ENCODE results near the gene BHLHA15. TPM values are rescaled to one million over a fixed set of nuclear protein-coding genes. Genes with fewer than 3 reads are reported as not detected.

Gene BHLHA15
- polyA plus RNA-seq, 3 donors = not detected

DNA sequence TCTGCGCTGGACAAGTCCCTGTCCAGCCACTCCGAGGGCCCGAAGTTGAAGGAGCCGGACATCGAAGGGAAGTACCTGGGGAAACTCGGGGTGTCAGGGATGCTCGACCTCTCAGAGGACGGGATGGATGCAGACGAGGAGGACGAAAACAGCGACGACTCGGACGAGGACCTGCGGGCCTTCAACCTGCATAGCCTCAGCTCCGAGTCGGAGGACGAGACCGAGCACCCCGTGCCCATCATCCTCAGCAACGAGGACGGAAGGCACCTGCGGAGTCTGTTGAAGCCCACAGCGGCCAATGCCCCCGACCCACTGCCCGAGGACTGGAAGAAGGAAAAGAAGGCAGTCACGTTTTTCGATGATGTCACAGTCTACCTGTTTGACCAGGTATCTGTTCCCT, 17.1 kb upstream of the BHLHA15 start:
- WGBS (ENCODE audit: insufficient coverage) = 99% methylated on average over 23 of the region's 28 CpGs
- no peak overlapping the region for H3K9ac ChIP-seq (ENCODE audit: insufficient read depth, low read length, poor library complexity, severe bottlenecking)

DNA sequence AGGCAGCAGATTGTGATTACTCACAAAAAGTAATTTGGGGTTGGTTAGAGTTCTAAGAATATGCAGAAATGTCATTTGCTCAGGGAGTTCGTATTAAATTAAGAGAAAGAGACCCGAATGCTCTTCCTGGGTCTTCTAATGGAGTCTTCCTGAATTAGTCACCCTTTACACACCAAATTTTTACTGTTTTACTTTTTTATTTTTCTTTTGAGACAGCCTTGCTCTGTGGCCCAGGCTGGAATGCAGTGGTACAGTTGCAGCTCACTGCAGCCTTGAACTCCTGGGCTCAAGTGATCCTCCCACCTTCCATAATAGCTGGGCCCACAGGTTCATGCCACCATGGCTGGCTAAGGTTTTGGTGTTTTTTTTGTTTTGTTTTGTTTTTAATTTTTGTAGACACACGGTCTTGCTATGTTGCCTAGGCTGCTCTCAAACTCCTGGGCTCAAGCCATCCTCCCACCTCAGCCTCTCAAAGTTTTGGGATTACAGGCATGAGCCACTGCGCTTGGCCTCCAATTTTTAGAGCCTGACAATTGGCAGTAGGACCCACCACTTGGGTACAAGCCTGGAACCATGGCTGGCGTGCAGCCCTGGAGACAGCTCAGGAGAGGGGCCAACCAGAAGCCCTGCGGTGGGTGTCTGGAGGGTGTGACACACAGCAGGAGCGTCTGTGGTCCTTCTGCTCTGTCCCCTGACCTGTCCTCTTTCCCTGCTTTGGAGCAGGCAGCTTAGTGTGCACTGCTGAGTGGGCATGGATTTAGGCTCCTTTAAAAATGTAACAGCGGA, 16.4 kb upstream of the BHLHA15 start:
- Histone ChIP-seq H2AFZ (ENCODE audit: insufficient read depth, low read depth, low read length, poor library complexity, severe bottlenecking) (no peak overlapping the region), H3K4me1 (ENCODE audit: control insufficient read depth in 1 of 2, insufficient read depth in 2 of 2, low read length in 2 of 2) (no peaks in the 10 kb centered on the region), H3K4me2 (replicated peaks; ENCODE audit: extremely low read depth, low read length, poor library complexity, severe bottlenecking) (no peak overlapping the region), H3K4me3 (replicated peaks in 1 of 3; ENCODE audit: low read depth in 2 of 3, low read length in 3 of 3) (no peak overlapping the region), H3K27me3 (ENCODE audit: control insufficient read depth in 2 of 2, insufficient read depth in 2 of 2, low read length in 2 of 2) (no peaks in the 10 kb centered on the region), H3K79me2 (ENCODE audit: insufficient read depth, low read length) (no peaks in the 10 kb centered on the region), H4K20me1 (ENCODE audit: insufficient read depth, low read length) (peaks cover 37% of the 10 kb centered on the region), H3K9ac (ENCODE audit: insufficient read depth, low read length, poor library complexity, severe bottlenecking) (no peak overlapping the region), H3K36me3 (replicated peaks in 1 of 2; ENCODE audit: control insufficient read depth in 1 of 2, insufficient read depth in 2 of 2, low read length in 2 of 2) (peaks cover 32 to 68% of the 10 kb centered on the region in 2 donors), H3K9me3 (replicated peaks in 1 of 2; ENCODE audit: control insufficient read depth in 1 of 2, insufficient read depth in 1 of 2, low read length in 2 of 2) (peaks cover 0 to 10% of the 10 kb centered on the region in 2 donors), H3K27ac (ENCODE audit: low read depth in 1 of 2, low read length in 2 of 2) (no peak overlapping the region)
- Mint-ChIP-seq H3K27ac (peak overlapping the region in 2 of 7 donors; percentile 16 to 30), H3K36me3 (peaks cover 71 to 79% of the 10 kb centered on the region in 2 donors), H3K27me3 (ENCODE audit: low read depth in 3 of 3) (peaks cover 0 to 7% (median 5%) of the 10 kb centered on the region in 3 donors), H3K4me1 (peaks cover 7% of the 10 kb centered on the region), H3K9me3 (peaks cover 0 to 16% (median 11%) of the 10 kb centered on the region in 7 donors), H3K4me3 (no peak overlapping the region)
- intact Hi-C loops (cut with micrococcal nuclease) = no loop called here
- no peak for DNase-seq
- TF ChIP-seq, protein P1, sequence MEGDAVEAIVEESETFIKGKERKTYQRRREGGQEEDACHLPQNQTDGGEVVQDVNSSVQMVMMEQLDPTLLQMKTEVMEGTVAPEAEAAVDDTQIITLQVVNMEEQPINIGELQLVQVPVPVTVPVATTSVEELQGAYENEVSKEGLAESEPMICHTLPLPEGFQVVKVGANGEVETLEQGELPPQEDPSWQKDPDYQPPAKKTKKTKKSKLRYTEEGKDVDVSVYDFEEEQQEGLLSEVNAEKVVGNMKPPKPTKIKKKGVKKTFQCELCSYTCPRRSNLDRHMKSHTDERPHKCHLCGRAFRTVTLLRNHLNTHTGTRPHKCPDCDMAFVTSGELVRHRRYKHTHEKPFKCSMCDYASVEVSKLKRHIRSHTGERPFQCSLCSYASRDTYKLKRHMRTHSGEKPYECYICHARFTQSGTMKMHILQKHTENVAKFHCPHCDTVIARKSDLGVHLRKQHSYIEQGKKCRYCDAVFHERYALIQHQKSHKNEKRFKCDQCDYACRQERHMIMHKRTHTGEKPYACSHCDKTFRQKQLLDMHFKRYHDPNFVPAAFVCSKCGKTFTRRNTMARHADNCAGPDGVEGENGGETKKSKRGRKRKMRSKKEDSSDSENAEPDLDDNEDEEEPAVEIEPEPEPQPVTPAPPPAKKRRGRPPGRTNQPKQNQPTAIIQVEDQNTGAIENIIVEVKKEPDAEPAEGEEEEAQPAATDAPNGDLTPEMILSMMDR (IDR thresholded peaks at IDR 0.05) = no peak
- 92% methylated on average over 2 of the region's 8 CpGs for WGBS (ENCODE audit: insufficient coverage)

More for the DNA sequence above, 17.1 kb upstream of the BHLHA15 start:
- peaks cover 31% of the 10 kb centered on the region for H4K20me1 ChIP-seq (ENCODE audit: insufficient read depth, low read length)
- peaks cover 5 to 22% (median 16%) of the 10 kb centered on the region in 7 donors for H3K9me3 Mint-ChIP-seq
- peaks cover 32 to 74% of the 10 kb centered on the region in 2 donors for H3K36me3 ChIP-seq (replicated peaks in 1 of 2; ENCODE audit: control insufficient read depth in 1 of 2, insufficient read depth in 2 of 2, low read length in 2 of 2)
- H3K27me3 Mint-ChIP-seq (ENCODE audit: low read depth in 3 of 3) = peaks cover 0 to 6% (median 4%) of the 10 kb centered on the region in 3 donors
- no peak overlapping the region for H3K4me3 Mint-ChIP-seq
- peaks cover 5% of the 10 kb centered on the region for H3K4me1 Mint-ChIP-seq
- no peak overlapping the region for H3K27ac Mint-ChIP-seq
- H3K9me3 ChIP-seq (replicated peaks in 1 of 2; ENCODE audit: control insufficient read depth in 1 of 2, insufficient read depth in 1 of 2, low read length in 2 of 2) = peaks cover 6 to 16% of the 10 kb centered on the region in 2 donors
- H3K4me3 ChIP-seq (replicated peaks in 1 of 3; ENCODE audit: low read depth in 2 of 3, low read length in 3 of 3) = no peak overlapping the region
- DNase-seq = no peak
- no peak overlapping the region for H3K27ac ChIP-seq (ENCODE audit: low read depth in 1 of 2, low read length in 2 of 2)
- H3K27me3 ChIP-seq (ENCODE audit: control insufficient read depth in 2 of 2, insufficient read depth in 2 of 2, low read length in 2 of 2) = no peaks in the 10 kb centered on the region
- H3K79me2 ChIP-seq (ENCODE audit: insufficient read depth, low read length) = no peaks in the 10 kb centered on the region
- H3K36me3 Mint-ChIP-seq = peaks cover 75 to 81% of the 10 kb centered on the region in 2 donors
- H3K4me2 ChIP-seq (replicated peaks; ENCODE audit: extremely low read depth, low read length, poor library complexity, severe bottlenecking) = no peak overlapping the region
- TF ChIP-seq, protein P1 (IDR thresholded peaks at IDR 0.05) = no peak
- H3K4me1 ChIP-seq (ENCODE audit: control insufficient read depth in 1 of 2, insufficient read depth in 2 of 2, low read length in 2 of 2) = no peaks in the 10 kb centered on the region
- intact Hi-C loops (cut with micrococcal nuclease) = no loop called here
- H2AFZ ChIP-seq (ENCODE audit: insufficient read depth, low read depth, low read length, poor library complexity, severe bottlenecking) = no peak overlapping the region
